ENCODE measurements around the gene SCNN1A.

SCNN1A gene

DNA sequence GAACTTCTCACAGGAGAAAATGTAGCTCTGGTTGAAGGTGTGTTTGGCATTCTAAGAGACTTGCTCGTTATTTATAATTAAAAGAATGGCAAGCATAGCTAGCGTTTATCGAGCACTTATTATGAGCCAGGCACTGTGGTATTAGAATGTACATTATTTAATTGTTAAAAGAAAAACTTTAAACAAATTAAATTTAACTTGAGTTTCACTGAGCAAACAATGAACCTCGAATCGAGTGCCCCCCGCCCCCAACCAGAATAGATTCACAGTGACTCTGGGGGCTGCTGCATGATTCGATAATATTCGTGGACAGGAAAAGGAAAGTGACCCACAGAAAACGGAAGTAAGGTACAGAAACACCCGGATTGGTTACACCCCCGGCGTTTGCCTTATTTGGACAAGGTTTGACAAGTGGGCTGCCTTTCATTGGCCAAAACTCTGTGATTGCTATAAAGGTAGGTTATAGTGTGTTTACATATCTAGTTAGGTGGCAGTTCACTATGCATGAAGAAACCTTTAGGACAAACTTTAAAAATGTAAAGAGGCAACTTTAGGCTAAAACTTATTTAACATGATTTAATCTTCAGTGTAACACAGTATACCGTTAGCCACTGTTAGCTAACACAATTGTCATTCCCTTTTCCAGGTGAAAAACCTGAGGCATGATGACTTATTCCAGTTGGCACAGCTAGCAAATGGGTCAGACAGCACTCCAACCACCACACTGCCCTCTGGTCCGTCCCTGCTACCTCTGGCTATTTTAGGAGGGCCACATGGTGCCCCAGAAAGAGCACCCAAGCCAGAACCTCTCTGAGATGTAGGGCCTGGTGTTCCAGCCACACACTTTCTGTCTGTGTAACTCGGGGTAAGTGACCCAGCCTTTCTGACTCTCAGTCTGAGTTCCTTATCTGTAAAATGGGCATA, 7.1 kb downstream of the SCNN1A start:
- DNase-seq = no peak

DNA sequence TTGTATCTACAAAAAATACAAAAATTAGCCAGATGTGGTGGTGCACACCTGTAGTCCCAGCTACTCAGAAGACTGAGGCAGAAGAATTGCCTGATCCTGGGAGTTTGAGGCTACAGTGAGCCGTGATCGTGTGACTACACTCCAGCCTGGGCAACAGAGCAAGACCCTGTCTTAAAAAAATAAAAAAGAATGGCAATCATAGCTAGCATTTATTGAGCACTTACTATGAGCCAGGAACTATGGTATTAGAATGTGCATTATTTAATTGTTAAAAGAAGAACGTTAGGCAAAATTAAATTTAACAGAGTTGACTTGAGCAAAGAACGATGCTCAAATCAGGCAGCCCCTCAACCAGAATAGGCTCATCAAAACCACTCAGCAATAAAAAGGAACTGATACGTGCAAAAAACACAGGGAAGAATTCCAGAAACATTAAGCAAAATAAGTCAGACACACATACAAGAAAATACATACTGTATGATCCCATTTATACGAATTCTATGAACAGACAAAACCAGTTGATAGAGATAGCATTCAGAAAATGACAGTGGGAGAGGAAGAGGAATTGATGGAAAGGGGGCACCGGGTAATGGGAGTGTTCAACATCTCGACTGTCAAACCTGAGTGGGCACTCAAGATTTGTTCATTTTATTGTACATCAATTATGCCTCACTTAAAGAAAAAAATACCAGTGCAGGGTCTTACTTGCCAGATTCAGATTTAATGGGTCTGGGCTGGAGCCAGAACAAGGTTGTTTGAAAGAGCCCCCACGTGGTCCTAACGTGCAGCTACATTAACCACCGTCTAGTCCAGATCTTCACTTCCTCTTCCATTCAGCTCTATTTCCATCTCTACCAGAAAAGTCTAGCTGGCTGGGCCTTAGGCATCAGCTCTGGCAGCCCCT, 8.0 kb downstream of the SCNN1A start:
- no peak for DNase-seq

DNA sequence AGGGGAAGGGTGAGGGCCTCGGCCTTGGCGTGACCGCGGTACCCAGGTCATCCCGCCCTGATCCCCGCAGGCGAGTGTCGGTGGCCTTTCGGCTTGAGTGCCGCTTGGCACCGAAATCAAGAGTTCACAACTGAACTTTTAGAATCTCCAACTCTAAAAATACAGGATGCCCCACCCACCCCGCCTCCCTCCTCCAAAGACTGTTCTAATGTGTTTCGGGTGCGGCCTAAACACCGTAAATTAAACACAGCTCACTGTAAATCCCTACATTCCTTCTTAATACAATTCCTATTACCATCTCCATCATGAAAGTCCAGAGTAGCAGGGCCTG, 11.4 kb downstream of the SCNN1A start:
- DNase-seq = no peak

DNA sequence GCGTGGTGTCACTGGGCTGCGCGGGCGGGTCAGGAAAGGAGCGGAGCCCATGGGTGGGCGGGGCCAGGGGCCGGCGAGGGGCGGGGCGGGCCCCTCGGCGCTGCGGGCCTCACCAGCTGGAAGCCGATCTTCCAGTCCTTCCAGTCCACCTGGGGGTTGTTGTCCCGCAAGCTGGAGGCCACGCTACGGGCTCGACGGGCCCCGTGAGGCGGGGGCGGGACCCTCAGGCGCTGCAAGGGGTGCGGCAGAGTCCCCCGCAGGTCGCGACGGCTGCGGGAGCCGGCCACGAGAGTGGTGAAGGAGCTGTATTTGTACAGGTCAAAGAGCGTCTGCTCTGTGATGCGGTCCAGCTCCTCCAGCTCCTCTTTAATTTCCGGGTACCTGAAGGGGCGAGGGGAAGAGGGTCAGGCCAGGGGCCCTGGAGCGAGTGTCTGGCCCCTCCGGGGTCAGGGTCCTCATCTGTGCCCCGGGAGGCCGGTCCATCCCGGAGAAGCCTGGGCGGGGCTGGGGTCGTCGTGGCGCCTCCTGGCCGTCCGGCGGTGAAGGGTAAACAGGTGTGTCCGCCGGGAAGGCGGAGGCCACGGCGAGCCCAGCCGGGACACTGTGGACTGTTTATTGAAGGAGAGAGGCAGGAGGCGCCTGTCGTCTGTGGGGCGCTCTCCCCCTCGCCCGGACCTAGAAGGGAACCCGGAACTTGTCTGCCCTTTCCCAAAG, 11.9 kb downstream of the SCNN1A start:
- DNase-seq = no peak

DNA sequence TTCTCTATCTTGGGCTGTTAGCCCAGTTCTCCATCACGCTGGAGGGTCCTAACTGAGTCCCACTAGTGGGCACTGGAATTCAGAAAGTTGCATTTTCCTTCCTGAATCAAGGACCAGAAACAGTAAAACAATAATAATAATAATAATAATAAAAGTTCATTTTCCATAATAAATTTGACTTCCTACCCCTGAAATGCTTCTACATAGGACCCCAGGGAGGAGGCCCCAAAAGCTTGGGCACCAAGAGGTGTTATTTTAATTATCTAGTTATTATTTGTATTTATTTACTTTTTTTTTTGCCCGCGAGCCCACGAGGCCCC, 12.4 kb downstream of the SCNN1A start:
- no peak for DNase-seq

DNA sequence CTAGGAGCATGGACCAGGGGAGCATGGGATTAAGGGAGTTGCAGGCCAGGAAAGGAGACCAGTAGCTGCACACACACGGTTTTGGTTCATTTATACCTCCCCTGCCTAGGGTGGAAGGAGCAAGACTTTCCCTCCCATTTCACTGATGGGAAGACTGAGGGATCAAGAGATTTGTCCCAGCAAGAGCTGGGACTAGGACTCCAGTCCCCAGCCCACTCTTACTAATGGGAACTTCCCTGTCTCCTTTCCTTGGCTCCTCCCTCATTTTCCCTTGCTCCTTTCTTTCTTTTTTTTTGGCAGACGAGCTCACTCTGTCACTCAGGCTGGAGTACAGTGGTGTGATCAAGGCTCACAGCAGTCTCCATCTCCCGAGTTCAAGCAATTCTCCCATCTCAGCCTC, 13.0 kb downstream of the SCNN1A start:
- no peak for DNase-seq

DNA sequence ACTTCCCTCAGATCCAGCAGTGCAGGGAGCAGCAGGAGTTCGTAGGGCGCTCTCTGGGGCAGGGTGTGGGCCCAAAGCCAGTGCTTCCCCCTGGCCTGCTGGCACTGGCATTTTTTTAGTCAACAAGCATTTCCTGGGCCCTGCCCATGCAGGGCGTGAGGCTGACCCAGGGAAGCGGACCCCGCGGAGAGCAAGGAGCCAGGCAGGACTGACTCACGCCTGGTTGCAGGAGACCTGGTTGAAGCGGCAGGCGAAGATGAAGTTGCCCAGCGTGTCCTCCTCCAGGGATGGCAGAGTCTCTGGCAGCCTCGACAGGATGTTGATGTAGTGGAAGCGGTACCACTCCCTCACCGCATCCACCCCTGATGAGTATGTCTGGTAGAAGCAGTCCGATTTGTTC, 13.5 kb downstream of the SCNN1A start:
- DNase-seq = no peak

DNA sequence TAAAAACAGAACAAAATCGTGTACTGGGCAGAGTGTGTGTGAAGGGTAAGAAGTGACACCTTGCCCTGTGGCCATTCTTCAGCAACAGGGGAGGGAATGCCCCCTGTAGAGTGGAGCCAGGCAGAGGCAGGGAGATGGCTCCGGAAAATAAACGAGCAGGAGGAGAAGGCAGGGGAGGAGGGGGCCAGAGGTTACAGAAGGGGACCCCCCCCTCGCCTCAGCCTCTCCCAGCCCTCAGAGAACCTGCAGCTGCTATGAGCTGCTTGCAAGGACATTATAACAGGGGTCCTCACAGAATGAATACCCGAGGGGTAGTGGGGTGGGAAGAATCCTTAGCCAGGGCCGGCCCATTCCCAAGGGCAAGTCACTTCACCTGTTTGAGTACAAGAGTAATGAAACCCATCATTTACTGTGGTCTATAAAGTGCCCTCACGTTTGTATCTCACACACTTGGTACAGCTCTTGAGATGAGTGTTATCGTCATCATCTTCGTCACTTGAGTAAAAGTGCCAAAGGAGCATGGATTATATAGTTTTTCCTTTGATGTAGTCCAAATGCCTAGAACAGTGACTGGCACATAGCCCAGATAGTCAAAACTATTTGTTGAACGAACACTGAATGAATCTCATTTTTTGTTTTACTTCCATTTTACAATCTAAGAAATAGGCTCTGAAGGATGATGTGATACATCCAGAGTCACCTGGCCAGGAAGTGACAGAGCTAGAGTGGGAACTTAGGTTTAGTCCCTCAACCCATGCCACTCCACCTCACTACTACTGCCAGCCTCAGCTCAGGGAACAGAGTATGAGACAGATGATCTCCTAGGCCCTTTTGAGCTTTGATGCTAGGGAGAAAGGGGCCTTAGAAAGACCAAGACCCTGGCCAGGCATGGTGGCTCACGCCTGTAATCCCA, 14.5 kb downstream of the SCNN1A start:
- DNase-seq = no peak

DNA sequence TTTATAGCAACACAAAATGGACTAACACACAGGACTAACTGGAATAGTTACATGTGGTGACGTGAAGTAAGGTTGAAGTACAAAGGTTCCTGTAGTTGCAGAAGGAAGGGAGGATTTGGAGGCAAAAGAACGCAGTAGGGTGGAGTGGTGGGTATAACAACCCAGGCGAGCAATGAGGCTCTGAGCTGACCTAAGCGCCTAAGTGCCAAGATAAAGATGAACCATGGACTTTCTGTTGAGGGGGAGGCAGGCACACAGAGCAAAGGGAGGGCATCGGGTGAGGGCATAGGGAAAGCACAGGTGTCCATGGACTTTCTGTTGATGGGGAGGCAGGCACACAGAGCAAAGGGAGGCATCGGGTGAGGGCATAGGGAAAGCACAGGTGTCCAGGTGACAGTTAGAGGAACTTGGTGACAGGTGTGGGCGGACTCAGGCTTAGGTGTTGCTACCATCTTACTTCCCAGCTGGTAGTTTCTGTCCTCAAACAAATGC, 15.2 kb downstream of the SCNN1A start:
- DNase-seq = no peak

DNA sequence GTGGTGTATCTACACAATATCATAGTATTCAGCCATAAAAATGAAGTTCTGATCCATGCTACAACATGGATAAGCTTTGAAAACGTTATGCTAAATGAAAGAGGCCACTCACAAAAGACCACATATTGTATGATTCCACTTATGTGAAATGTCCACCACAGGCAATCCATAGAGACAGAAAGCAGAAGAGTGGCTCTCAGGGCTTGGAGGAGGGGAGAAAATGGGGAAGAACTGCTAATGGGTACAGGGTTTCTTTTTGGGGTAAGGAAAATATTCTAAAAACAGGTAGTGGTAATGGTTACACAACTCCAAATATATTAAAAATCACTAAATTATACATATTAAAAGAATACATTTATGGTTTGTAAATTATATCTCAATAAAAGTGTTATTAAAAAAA, 16.5 kb downstream of the SCNN1A start:
- DNase-seq = no peak

DNA sequence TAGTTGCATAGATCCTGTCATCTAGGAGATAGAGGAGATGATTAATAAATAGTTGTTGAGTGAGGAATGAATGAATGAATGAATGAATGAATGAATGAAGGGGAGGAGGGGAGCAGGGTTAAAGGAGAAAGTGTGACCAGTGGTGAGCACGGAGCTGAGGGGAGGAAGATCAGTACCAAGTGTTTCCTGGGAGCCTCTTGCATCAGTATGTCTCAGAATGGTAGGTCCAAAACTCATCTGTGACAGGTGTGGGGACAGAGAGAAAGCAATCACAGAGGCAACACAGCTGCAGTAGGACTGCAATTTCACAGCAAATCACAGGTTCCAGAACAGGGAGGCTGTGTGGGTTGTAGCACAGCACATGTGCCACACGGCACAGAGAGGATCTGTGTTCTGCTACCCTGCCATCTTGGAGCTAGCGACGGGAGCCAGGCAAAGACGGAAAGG, 19.0 kb downstream of the SCNN1A start:
- no peak for DNase-seq

DNA sequence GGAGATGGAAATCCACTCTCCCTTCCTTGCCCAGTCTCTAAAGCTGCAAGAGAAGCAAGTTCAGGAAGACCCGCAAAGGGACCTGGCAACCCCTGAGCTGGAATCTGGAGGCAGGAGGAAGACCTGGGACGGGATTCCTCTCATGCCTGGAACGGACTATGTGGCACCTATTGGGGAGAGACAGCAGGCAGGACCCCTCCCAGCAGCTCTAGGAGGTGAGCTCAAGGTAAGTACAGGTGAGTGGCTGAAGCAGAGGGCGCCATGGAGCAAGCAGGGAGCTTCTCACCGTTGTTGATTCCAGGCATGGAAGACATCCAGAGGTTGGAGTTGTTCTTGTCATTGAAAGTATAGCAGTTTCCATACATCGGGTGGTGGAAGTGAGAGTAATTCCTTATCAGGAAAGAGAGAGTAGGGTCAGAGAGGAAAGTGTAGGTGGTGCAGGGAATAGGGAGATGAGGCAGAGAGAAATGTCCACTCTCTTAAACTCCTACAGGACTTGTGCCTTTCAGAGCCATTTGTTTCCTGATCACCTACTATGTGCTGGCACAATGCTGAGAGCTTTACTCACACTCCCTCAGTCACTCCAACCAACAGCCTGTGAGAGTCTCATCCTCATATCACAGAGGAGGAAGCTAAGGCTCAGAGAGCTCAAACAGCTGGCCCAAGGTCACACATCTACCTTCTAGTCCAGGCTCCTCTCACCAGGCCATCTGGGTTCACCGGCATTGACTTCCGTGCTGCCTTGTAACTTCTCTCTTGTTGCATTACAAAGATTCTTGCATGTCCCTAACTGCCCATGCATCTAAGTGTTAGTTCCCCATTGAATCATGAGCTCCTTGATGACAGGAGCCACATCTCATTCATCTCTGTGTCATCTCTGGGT, 19.6 kb downstream of the SCNN1A start:
- DNase-seq = no peak

DNA sequence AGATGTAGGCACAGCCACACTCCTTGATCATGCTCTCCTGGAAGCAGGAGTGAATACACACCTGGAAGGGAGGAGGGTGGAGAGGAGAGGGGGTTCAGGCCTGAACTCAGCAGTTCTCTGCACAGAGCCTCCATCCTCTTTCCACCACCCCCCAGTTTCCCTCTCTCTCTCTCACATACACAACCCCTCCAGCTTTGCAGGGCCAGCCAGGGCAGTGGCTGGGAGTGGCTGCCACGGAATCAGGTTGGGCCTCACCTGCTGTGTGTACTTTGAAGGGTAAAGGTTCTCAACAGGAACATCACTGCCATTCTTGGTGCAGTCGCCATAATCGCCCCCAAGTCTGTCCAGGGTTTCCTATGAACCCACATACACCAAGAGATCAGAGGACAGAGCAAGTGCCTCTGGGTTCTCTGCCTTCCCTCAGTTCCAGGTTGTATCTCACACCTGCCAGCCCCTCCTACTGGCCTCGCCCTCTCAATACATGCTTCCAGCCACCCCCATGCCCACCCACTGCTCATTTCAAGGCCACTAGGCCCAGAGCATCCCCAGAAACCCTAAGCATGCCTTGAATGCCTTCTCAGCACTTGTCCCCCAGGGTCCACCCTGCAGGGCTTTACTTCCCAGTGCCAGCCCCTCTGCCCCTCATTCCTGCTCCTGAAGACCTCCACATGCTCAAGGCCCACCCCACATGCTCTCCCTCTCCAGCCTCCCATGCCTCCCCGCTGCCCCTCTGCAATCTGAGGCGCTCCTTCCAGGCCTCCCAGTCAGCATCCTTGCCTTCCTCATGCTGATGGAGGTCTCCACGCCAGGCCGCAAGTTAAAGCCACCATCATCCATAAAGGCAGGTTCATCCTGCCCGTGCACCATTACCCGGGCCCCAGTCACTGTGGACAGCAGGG, 20.6 kb downstream of the SCNN1A start:
- DNase-seq = no peak

DNA sequence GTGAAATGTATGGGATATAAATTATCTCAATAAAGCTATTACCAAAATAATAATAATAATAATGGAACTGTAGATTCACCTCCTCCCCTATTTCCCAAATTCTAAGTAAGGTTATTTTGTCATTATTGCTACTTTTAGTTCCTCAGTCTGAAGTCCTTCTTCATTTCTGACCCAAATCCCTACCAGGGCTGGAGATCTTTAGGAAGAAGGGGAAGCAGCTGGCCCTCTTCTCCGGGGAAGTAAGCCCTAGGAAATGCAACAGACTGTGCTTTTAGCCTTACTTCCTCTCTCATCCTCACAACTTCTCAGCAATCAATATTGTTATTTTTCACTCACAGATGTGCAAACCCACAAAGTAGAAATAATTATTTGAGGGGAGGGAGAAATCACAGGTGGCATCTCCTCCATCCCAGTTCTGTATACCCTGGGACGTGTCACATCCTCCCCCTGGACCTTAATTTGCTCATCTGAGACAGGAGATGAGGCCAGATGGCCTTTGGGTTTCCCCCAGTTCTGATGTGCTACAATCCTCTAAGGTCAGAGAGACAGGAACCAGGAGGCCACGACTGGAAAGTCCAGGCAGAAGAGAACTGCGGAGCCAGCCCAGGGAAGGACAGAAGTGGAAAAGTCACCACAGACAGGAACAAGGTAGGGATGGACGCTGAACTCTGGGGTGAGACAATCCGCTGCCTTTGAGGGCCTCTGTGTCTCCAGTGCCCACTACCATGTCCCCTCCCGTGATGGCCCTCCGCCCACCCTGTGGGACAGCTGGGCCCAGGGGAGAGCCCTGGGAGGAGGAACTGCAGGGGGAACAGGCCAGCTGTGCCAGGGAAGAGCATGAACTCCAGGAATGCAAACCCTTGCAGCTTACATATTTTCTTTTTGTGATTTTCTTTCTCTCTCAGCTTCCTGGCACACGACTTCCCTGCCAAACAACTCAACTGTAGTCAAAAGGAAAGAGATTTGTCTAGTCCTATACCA, 22.9 kb downstream of the SCNN1A start:
- no peak for DNase-seq

DNA sequence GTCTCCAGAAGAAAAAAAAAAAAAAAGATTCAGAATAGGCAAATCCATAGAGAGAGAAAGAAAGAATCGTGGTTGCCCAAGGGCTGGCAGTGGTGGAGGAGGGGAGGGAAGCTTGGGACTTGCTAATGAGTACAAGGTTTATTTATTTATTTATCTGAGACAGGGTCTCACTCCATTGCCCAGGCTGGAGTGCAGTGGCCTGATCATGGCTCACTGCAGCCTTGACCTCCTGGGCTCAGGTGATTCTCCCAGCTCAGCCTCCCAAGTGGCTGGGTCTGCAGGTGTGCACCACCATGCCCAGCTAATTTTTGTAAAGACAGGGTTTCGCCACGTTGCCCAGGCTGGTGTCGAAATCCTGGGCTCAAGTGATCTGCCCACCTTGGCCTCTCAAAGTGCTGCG, 23.7 kb downstream of the SCNN1A start:
- no peak for DNase-seq

DNA sequence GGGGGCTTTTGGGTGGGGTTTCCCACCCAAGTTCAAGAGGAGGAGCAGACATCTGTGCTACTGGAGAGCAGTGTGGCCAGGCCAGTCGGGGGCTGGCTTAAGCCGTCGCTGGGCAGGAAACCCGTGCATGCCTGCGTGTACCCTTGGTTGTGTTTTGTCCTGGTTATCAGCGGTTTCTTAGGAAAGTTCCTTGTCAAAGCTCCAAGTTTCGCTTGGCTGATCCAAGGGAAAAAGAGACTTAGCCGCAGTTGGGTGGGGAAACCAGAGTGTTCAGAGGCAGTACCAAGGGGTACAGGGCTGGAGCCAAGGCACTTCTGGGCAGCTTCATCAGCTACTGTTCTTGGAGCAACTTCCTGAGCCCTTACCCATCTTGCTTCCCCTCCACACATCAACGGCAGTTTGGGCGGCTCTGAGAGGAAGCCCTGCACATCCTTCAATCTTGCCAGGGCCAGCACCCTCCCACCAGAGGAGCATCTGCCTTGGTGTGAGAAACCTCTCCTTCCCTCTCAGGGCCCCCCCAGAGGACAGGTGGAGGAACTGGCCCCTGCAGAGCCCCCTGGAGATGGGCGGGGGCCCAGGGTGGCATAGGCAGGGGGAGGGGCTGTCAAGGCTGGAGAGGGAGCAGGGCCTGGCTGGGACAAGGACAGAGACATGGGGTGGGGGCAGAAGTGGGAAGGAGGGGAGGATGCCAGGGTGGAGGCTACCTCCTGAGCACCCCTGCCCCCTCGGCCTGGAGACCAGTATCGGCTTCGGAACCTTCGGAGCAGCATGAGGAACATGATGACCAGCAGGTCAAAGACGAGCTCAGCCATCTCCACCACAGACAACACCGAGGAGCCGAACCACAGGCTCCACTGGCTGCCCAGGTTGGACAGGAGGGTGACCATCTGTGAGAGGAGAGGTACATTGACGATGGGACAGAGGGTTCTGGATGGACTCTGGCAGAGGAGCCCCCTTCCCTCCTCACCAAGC, 27.7 kb downstream of the SCNN1A start:
- DNase-seq = no peak

DNA sequence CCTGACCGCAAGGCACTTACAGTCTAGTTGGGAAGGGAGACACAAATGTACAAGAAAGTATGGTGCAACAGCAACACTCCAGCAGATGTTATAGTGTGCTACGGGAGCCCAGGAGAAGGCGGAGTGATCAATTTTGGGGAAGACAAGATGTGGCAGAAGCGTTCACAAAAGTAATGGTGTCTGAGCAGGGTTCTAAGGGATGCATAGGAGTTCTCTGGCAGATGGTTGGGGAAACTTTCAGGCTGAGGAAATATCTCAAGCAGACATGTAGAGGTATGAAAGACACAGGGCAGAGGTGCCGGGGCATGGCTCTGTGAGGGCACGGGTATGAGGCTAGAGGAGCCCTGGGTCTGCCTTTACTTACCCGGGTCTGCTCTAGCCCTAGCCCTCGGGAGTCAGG, 28.4 kb downstream of the SCNN1A start:
- DNase-seq = no peak

Measured in NCI-H2081 treated with DMSO at 0.1 percent for 48 hours (cell line).